GM18519 (cell line): ENCODE measurements around the gene FMR1.

Experiments
- ATAC-seq: cut with Tn5 transposase; IDR thresholded peaks from one replicate; pipeline ENCODE4 v1.9.1; 2021; ENCODE audit warnings: mild to moderate bottlenecking, moderate library complexity; ENCODE audit not compliant: unreplicated experiment, low FRiP score

FMR1 gene

DNA sequence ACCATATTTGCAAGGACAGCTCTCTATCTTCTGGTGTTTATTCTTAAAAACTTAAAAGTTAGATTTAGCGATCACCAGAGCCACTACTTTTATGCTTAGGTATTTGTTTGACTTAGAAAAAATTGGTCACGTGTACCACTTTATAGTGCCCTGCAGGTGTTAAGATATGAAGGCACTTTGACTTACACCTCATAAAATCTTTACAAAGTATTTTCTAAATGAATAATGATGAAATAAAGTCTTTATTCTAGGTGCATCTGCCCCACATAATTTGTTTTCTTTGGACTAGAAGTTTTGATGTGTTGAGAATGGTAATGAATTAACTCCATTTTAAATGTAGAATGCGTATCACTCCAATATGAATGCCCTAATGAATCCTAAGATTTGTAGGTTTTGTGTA is 2.9 kb downstream of the FMR1 start:
- ATAC-seq, result no peak

DNA sequence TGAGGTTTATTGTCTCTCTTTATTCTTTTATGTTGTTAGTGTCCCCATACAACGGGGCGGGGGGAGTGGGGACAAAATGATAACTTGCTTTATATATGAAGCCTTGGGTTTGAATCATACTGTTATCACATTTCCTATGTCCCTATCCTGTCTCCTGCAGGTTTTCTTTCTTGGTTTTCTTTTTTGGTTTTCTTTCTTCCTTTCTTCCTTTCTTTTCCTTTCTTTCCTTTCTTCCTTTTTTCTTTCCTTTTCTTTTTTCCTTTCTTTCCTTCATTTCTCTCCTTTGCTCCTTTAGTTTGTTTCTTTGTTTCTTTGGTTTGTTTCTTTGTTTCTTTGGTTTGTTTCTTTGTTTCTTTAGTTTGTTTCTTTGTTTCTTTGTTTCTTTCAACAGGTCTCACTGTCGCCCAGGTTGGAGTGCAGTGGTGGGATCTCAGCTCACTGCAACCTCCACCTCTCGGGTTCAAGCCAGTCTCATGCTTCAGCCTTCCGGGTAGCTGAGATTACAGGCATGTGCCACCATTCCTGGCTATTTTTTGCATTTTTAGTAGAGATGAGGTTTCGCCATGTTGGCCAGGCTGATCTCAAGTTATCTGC is 4.8 kb downstream of the FMR1 start:
- no peak for ATAC-seq

DNA sequence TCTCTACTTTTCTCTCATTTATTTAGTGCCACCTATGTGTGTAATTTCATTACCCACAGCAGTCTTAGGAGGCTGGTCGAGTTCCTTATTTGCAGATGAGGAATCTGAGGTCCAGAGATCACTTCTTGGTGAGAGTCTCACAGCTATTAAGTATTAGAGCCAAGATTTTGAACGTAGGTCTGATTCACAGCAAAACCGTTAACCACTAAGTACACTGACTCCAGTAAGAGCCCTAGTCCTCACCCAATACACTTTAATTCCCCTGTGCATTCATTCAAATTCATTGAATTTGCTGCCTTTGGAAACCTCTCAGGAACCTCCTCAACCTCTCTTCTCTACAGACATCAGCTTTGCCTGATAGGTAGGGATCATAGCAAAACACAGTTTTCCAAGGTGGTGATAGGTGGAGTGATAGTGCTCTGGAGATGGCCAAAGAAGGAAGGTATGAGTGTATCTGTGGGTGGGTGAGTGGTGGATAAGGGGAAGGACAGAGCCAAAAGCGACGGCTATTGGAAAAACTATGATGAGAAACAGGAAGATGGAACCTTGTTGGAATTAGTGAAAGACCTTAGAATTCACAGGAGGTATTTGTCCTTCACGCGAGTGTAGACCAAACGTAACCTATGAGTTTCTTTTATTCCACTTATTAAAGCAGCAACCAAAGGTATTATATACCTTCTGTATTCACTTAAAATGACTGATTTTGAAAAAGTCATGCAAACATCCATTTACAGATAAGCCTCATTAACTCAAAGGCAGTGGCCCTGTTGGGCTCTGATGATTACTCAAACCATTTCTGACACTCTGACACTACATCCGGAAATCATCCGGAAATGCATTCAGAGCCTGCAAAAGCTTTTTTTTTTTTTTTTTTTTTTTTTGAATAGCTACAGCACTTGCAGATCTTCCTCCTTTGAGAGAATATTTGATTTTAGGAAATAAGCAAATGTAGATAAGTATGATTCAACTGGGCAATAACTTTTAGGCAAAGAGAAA is 6.3 kb downstream of the FMR1 start:
- peak; percentile 96 for ATAC-seq

DNA sequence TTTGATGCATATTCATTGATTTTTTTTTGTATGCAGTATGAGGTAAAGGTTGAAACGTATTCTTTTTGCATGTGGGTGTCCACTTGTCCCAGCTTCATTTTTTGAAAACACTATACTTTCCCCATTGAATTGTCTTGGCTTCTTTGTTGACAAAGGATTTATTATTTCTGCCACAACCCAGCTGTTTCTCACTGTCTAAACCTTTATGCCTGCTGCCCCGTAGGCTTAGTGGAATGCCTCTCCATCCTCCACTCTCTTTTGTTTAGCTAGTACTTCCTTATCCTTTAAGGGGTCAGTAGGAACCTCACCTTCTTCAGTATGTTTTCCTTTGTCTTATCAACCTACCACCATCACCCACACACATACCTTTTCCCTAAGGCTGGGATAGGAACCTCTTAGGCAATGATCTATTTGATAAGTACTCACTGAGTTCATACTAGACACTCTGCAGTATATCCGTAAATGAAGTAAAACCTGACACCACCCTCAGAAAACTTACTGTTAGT is 8.5 kb downstream of the FMR1 start:
- no peak for ATAC-seq

DNA sequence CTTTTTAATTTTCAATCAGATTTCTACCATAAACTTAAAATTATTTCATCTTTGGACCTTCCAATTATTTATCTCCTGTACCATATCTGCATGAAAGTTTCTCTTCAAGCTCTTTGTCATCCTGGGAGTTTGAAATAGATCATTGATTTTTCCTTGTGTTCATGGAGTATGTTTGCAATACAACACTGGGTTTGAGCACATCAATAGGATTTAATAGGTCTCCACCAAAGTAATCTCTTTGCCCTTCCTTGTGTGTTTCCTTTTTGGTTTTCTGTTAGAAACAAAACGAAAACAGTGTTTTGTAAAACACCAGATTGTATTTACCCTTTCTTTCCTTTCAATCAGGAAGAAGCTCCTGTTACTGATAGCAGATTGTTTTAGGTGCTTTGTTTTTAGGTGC is 11.9 kb downstream of the FMR1 start:
- no peak for ATAC-seq

DNA sequence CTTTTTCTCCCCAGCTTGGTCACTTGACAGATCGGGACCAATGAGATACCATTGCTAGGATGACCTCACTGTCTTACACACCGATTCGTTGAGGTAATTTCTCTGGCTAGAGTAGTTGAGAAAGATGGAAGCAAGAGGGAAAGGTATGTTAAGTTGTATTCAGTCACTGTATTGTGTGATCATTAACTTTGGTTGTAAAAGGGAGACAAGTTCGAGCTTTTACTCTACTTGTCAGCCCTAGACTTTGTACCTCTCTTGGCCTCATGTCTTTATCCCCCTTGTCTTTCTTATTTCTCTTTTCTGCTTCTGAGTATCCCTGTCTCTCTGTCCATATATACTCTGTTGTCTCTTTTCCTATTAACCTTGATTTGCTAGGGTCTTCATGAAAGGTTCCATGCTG is 15.5 kb downstream of the FMR1 start:
- ATAC-seq, result no peak

DNA sequence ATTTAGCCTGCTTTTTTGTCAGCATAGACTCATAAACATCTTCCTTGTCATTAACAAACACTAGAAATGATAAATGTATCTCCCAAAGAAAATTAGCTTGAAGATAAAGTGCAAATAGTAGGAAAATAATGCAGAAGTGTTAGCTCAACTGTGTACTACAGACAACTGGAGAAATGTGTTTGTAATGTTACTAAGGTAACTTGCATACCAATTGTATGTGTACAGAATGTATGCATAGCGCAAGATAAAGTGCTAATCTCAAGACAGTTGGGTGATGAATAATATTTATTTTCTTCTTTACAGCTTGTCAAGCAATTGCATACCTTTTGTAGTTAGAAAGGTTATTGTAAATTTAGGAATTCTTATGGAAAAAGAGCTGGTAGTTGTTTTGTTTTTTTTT is 22.1 kb downstream of the FMR1 start:
- no peak for ATAC-seq

DNA sequence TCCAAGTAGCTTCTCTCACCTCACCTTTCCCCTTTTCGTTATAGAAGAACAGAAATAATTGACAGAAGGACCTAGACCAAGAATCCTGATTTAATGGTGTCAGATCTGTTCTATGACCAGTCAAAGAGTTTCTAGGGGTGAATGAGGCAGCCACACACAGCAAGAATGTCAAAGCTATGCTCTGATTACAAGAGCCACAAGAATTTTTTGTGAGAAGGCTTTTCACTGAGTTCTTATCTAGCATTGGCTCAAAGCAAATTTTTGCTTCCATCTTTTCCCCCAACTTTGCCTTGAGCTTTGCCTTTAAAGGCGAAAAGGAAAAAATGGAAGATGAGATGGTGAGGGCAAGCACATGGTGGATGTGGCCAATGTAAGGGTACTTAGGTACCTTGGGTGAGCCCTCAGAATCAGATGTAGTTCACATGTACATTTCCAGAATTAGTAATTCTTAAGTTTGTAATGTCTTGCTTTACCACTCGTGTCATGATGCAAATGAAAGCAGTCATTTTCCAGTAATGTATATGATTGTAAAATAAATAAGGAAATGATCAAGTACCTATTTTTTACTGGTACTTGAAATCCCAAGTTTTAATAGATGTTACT is 23.5 kb downstream of the FMR1 start:
- no peak for ATAC-seq

DNA sequence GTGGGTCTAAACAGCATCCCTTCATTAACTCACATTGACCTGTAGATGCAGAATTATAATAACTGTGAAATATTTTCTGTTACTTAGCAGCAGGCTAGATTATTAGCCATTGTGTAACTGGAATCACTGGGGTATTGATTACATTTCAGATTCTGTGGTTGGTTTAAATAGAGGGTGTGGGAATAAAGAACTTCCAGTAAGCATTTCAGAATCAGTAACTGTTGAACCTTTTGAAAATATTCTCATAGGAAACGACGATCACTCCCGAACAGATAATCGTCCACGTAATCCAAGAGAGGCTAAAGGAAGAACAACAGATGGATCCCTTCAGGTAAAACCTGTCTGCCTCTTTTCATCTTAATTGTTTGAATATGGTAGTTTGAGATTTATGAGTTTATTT is 33.6 kb downstream of the FMR1 start:
- ATAC-seq, result no peak

DNA sequence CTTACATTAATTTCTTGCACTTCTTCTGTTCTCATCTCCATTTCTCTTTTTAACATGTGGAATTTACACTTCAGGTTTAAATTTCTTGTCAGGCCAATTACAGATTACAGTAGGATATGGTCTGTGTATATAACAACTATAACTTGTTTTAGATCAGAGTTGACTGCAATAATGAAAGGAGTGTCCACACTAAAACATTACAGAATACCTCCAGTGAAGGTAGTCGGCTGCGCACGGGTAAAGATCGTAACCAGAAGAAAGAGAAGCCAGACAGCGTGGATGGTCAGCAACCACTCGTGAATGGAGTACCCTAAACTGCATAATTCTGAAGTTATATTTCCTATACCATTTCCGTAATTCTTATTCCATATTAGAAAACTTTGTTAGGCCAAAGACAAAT is 36.8 kb downstream of the FMR1 start:
- ATAC-seq, result no peak

DNA sequence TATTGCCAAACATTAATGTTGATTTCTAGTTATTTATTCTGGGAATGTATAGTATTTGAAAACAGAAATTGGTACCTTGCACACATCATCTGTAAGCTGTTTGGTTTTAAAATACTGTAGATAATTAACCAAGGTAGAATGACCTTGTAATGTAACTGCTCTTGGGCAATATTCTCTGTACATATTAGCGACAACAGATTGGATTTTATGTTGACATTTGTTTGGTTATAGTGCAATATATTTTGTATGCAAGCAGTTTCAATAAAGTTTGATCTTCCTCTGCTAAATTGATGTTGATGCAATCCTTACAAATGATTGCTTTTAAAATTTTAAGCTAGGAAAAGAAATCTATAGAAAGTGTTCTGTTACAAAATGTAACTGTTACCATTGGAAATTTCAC is 38.6 kb downstream of the FMR1 start:
- ATAC-seq, result no peak

DNA sequence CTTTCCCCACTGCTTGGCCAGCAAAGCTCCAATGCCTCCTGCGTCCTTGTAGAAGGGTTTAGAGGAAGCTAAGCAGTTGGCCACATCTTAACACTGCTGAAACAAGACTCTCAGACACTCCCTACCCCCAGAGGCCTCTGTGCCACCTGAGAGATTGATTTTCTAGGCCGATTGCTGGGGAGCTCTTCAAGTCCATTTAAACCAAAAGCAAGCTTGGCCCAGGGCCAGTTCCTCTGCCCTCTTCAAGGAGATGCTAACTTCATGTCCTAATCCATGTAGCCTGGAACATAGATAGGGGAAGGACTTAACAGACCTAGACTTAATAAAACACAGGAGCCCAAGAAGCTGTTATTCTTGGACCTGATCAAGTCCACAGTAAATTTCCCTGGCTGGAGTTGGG is 42.3 kb downstream of the FMR1 start:
- no peak for ATAC-seq

DNA sequence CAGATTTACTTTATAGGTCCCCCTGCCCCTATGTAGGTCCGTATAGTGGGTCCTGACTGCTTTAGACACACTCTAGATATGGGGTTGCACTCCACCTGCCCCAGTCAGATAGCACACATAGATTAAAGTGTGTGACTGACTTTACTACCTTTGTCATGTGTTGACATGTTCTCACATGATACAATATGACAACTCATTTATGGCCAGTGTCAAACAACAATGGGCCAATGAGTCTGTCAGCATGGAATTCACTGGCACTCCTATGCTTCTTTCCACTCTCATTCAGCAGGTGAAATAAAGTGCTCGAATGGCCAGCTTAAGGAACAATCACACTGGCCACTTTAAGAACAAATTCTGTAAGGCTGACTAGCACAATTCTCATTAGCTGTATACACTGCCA is 45.6 kb downstream of the FMR1 start:
- ATAC-seq, result no peak

DNA sequence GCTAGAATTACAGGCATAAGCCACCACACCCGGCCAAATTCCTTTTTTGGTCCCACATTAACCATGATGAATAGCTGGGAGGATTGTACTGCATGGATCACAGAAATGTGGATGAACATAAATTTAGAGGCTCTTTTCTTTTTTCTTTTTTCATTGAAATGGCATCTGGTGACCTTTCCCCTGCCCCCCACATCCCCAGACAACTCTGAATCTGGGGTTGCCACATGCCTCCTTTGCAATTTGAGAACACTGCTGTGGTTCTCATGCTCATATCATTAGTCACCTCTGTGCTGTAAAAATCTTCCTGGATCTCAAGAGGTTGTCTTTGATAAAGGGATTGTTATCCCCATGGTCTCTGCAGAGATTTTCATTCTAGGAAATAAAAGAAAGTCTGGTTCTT is 46.6 kb downstream of the FMR1 start:
- no peak for ATAC-seq

DNA sequence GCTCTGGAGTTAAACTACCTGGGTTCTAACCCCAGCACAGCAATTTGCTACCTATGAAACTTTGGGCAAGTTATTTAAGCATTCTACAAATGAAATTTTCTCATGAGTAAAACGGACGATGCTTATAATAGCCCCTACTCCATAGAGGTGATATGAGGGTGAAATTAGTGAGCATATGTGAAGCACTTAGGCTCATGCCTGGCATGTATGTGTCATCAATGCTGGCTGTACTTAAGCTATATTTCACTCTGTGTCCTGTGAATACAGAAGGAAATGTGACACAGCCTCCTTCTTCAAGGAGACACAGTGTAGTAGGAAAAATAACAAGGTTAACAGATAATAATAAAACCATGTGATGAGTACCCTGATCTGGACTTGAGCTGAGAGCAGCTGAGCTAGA is 49.0 kb downstream of the FMR1 start:
- ATAC-seq, result no peak

DNA sequence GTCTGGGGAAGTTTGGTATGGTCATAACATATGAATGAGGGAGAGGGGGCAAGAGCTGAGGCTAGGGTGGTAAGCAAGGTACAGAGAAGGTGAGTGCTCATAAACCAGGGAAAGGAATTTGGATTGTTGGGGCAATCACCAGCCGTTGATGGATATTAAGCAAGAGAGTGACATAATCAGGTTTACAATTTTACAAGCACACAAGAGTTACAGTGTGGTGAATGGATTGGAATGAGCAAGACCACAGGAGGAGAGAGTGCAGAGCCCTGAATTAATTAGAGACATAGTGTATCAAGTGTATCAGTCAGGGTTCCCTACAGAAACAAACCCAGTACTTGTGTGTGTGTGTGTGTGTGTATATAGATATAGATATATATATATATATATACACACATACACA is 50.8 kb downstream of the FMR1 start:
- no peak for ATAC-seq

DNA sequence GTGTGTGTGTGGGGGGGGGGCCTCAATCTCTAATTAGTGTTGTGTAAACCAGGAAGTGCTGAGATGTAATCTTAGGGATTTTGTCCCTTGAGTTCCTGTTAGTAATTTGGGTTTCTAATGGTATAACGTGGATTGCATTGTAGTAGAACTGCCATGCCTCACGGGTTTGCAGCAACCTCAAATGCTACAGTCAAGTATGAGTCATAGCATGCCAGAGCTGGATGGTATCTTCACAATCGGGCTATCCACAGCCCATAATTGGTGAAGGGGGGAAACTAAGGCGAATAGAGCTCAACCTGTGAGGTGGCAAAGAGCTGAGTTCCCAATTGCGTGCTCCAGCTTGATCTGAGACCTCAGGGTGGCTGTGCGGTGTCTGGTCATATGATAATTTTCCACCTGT is 67.2 kb downstream of the FMR1 start:
- ATAC-seq, result no peak

DNA sequence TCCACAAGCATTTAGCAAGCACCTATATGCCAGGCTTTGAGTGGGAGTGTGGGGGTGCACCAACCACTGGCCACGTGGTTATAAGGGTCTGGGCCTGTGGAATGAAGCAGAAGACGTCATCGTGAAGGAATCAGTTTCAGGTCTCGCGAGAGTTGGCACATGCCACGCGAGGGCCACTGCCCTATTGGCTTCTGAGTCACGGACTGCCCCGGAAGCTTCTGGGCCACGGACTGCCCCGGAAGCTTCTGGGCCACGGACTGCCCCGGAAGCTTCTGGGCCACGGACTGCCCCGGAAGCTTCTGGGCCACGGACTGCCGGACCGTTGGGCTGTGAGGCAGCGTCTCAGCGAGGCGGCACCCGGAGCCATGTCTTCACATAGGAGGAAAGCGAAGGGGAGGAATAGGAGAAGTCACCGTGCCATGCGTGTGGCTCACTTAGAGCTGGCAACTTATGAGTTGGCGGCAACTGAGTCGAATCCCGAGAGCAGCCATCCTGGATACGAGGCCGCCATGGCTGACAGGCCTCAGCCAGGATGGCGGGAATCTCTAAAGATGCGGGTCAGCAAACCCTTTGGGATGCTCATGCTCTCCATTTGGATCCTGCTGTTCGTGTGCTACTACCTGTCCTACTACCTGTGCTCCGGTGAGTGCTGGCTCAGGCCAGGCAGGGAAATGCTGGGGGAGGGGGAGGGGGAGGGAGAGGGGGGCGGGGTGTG is 69.5 kb downstream of the FMR1 start, which contains the start of gene FMR1NB:
FMR1NB (plus strand) TSS at position 300 of the 715 bp plus-strand sequence; CDS start at position 366, 66 bp downstream.
- no peak for ATAC-seq
